IPS-15b (cell line): Measurements from ENCODE around the gene METAP2.
"Not testable (repeated sequence)": the region's sequence is repeated elsewhere in the genome, so short reads cannot be mapped to it uniquely, and the experiment has no call there.

Source experiments
- H3K27me3 ChIP-seq: one replicate; pipeline ENCODE4 v1.6.1; 2013; ENCODE audit warnings: low read length; ENCODE audit not compliant: control insufficient read depth, insufficient read depth
- H3K36me3 ChIP-seq: one replicate; pipeline ENCODE4 v1.6.1; 2013; ENCODE audit warnings: low read length; ENCODE audit not compliant: control insufficient read depth, insufficient read depth
- H3K4me1 ChIP-seq: one replicate; pipeline ENCODE4 v1.6.1; 2013; ENCODE audit warnings: mild to moderate bottlenecking, low read length; ENCODE audit not compliant: control insufficient read depth, insufficient read depth
- H3K4me3 ChIP-seq: one replicate; pipeline ENCODE4 v1.5.1; 2013; ENCODE audit warnings: low read depth, low read length
- H3K9ac ChIP-seq: one replicate; pipeline ENCODE4 v1.6.1; 2013; ENCODE audit warnings: low read depth, mild to moderate bottlenecking, low read length
- H3K9me3 ChIP-seq: one replicate; pipeline ENCODE4 v1.6.1; 2013; ENCODE audit warnings: mild to moderate bottlenecking, low read length; ENCODE audit not compliant: control insufficient read depth, insufficient read depth

METAP2 gene

GRCh38 chr12:95463776-95464175 is 10.2 kb upstream of the METAP2 start:
- not testable (repeated sequence) for H3K4me3 ChIP-seq, H3K9ac ChIP-seq, H3K9me3 ChIP-seq, H3K27me3 ChIP-seq, H3K4me1 ChIP-seq, H3K36me3 ChIP-seq

GRCh38 chr12:95465275-95465674 is 8.7 kb upstream of the METAP2 start:
- Histone ChIP-seq H3K27me3 (no peaks in the 10 kb centered on the region), H3K36me3 (no peaks in the 10 kb centered on the region), H3K4me3 (no peak overlapping the region), H3K9ac (no peak overlapping the region), H3K4me1 (no peaks in the 10 kb centered on the region), H3K9me3 (no peaks in the 10 kb centered on the region)

- Histone ChIP-seq H3K36me3 (no peaks in the 10 kb centered on the region), H3K4me1 (no peaks in the 10 kb centered on the region), H3K9me3 (no peaks in the 10 kb centered on the region), H3K27me3 (no peaks in the 10 kb centered on the region), H3K9ac (no peak overlapping the region), H3K4me3 (no peak overlapping the region)
Observed at GRCh38 chr12:95470300-95470699, 3.7 kb upstream of the METAP2 start.

- Histone ChIP-seq H3K4me1 (no peaks in the 10 kb centered on the region), H3K27me3 (no peaks in the 10 kb centered on the region), H3K36me3 (peaks cover 3% of the 10 kb centered on the region), H3K4me3 (peak overlapping the region; percentile 97), H3K9ac (peak overlapping the region; percentile 96), H3K9me3 (no peaks in the 10 kb centered on the region)
Observed at GRCh38 chr12:95473231-95473883, 595 bp upstream of the METAP2 start.

- peak overlapping the region; percentile 96 for H3K9ac ChIP-seq
- no peaks in the 10 kb centered on the region for H3K4me1 ChIP-seq
- peaks cover 3% of the 10 kb centered on the region for H3K36me3 ChIP-seq
- peak overlapping the region; percentile 97 for H3K4me3 ChIP-seq
- no peaks in the 10 kb centered on the region for H3K9me3 ChIP-seq
- no peaks in the 10 kb centered on the region for H3K27me3 ChIP-seq
Observed at GRCh38 chr12:95474660-95474958, 657 bp downstream of the METAP2 start.

GRCh38 chr12:95480230-95480629 is 6.3 kb downstream of the METAP2 start:
- H3K4me1 ChIP-seq = no peaks in the 10 kb centered on the region
- H3K36me3 ChIP-seq = peaks cover 3% of the 10 kb centered on the region

GRCh38 chr12:95481072-95481471 is 7.1 kb downstream of the METAP2 start:
- no peaks in the 10 kb centered on the region for H3K9me3 ChIP-seq
- H3K36me3 ChIP-seq = peaks cover 3% of the 10 kb centered on the region
- no peaks in the 10 kb centered on the region for H3K4me1 ChIP-seq
- H3K4me3 ChIP-seq = no peak overlapping the region
- no peaks in the 10 kb centered on the region for H3K27me3 ChIP-seq
- H3K9ac ChIP-seq = no peak overlapping the region

More at GRCh38 chr12:95480230-95480629, 6.3 kb downstream of the METAP2 start:
- Histone ChIP-seq H3K27me3 (no peaks in the 10 kb centered on the region), H3K9me3 (no peaks in the 10 kb centered on the region), H3K4me3 (no peak overlapping the region), H3K9ac (no peak overlapping the region)

GRCh38 chr12:95481888-95482287 is 7.9 kb downstream of the METAP2 start:
- no peaks in the 10 kb centered on the region for H3K4me1 ChIP-seq
- no peak overlapping the region for H3K9ac ChIP-seq
- H3K4me3 ChIP-seq = no peak overlapping the region
- H3K27me3 ChIP-seq = no peaks in the 10 kb centered on the region
- peaks cover 3% of the 10 kb centered on the region for H3K36me3 ChIP-seq
- no peaks in the 10 kb centered on the region for H3K9me3 ChIP-seq

GRCh38 chr12:95482564-95482963 is 8.6 kb downstream of the METAP2 start:
- not testable (repeated sequence) for H3K27me3 ChIP-seq, H3K9me3 ChIP-seq, H3K4me3 ChIP-seq, H3K4me1 ChIP-seq, H3K9ac ChIP-seq, H3K36me3 ChIP-seq

- H3K36me3 ChIP-seq = no peaks in the 10 kb centered on the region
Observed at GRCh38 chr12:95484524-95484923, 10.6 kb downstream of the METAP2 start.

GRCh38 chr12:95487024-95487423 is 13.1 kb downstream of the METAP2 start:
- no peaks in the 10 kb centered on the region for H3K4me1 ChIP-seq
- H3K4me3 ChIP-seq = no peak overlapping the region
- H3K27me3 ChIP-seq = no peaks in the 10 kb centered on the region
- no peaks in the 10 kb centered on the region for H3K9me3 ChIP-seq
- no peak overlapping the region for H3K9ac ChIP-seq
- no peaks in the 10 kb centered on the region for H3K36me3 ChIP-seq

More at GRCh38 chr12:95484524-95484923, 10.6 kb downstream of the METAP2 start:
- no peaks in the 10 kb centered on the region for H3K4me1 ChIP-seq
- H3K27me3 ChIP-seq = no peaks in the 10 kb centered on the region
- no peaks in the 10 kb centered on the region for H3K9me3 ChIP-seq
- H3K4me3 ChIP-seq = no peak overlapping the region
- H3K9ac ChIP-seq = no peak overlapping the region

- Histone ChIP-seq H3K9ac (no peak overlapping the region), H3K9me3 (no peaks in the 10 kb centered on the region), H3K4me1 (no peaks in the 10 kb centered on the region), H3K4me3 (no peak overlapping the region), H3K27me3 (no peaks in the 10 kb centered on the region), H3K36me3 (peaks cover 8% of the 10 kb centered on the region)
Observed at GRCh38 chr12:95492462-95492861, 18.5 kb downstream of the METAP2 start.
